Stimulated activated CD4-positive, alpha-beta T cell treated with anti-CD3 and anti-CD28 coated beads, Interleukin-12 subunit alpha, Interleukin-12 subunit beta, amount 100 ng/mL, for 4 hours (primary cell): ENCODE results near the gene FOXO6.
A peak's percentile ranks its signal among the peaks of the same experiment; 100 is the strongest.

Experiments
- DNase-seq: peaks from one replicate; pipeline ENCODE4 v3.0.0-alpha.2; 2020

The FOXO6 gene

GRCh38 chr1:41360786-41361494 is at the start of gene FOXO6:
Gene FOXO6, plus strand, starts transcription at chr1:41361434.
- DNase-seq: peak; percentile 88

- DNase-seq: no peak
Observed at GRCh38 chr1:41312991-41313645, 48.1 kb upstream of the FOXO6 start.

- DNase-seq: no peak
Observed at GRCh38 chr1:41313661-41314131, 47.5 kb upstream of the FOXO6 start.

GRCh38 chr1:41314376-41315145 is 46.7 kb upstream of the FOXO6 start:
- DNase-seq: no peak

GRCh38 chr1:41315146-41315822 is 46.0 kb upstream of the FOXO6 start:
- no peak for DNase-seq

- no peak for DNase-seq
Observed at GRCh38 chr1:41315871-41316270, 45.4 kb upstream of the FOXO6 start.

GRCh38 chr1:41317361-41317760 is 43.9 kb upstream of the FOXO6 start:
- DNase-seq: no peak

GRCh38 chr1:41318135-41318534 is 43.1 kb upstream of the FOXO6 start:
- no peak for DNase-seq

GRCh38 chr1:41319106-41319755 is 42.0 kb upstream of the FOXO6 start:
- DNase-seq: no peak

GRCh38 chr1:41319807-41320711 is 41.2 kb upstream of the FOXO6 start:
- no peak for DNase-seq

GRCh38 chr1:41320895-41321676 is 40.1 kb upstream of the FOXO6 start:
- DNase-seq: no peak

- no peak for DNase-seq
Observed at GRCh38 chr1:41322101-41322661, 39.1 kb upstream of the FOXO6 start.

GRCh38 chr1:41322835-41323234 is 38.4 kb upstream of the FOXO6 start:
- peak; percentile 4 for DNase-seq

GRCh38 chr1:41323243-41323642 is 38.0 kb upstream of the FOXO6 start:
- DNase-seq: no peak

GRCh38 chr1:41325801-41326200 is 35.4 kb upstream of the FOXO6 start:
- no peak for DNase-seq

- no peak for DNase-seq
Observed at GRCh38 chr1:41327383-41327999, 33.7 kb upstream of the FOXO6 start.

- no peak for DNase-seq
Observed at GRCh38 chr1:41328001-41328615, 33.1 kb upstream of the FOXO6 start.

- no peak for DNase-seq
Observed at GRCh38 chr1:41328780-41329640, 32.2 kb upstream of the FOXO6 start.
